CD4-positive, alpha-beta T cell treated with Interleukin-1 beta for 1 hour (primary cell): Measurements from ENCODE around the gene LARP1.
A peak's percentile ranks its signal among the peaks of the same experiment; 100 is the strongest.
"Not testable (repeated sequence)": the region's sequence is repeated elsewhere in the genome, so short reads cannot be mapped to it uniquely, and the experiment has no call there.

ENCODE experiments used
- DNase-seq, 2 donors: peaks; one replicate each; pipeline ENCODE4 v3.0.0-alpha.2; 2020 to 2022

Gene LARP1

GRCh38 chr5:154795235-154795596 lies 40.0 kb downstream of the LARP1 start:
- no peak for DNase-seq

DNA sequence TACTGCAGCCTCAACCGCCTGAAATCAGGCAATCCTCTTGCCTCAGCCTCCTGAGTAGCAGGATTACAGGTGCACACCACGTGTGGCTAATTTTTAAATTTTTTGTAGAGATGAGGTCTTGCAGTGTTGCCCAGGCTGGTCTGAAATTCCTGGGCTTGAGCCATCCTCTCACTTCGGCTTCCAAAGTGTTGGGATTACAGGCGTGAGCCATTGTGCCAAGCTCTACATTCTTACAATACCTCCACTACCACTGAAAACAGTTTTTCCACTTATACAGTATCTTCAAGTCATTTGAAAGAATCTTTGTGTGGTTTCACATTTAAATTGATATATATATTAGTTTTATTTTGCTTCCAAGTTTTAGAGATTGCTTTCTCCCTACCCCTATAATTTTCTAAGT lies 42.6 kb downstream of the LARP1 start:
- no peak for DNase-seq

GRCh38 chr5:154800582-154800981 lies 45.4 kb downstream of the LARP1 start:
- no peak for DNase-seq

DNA sequence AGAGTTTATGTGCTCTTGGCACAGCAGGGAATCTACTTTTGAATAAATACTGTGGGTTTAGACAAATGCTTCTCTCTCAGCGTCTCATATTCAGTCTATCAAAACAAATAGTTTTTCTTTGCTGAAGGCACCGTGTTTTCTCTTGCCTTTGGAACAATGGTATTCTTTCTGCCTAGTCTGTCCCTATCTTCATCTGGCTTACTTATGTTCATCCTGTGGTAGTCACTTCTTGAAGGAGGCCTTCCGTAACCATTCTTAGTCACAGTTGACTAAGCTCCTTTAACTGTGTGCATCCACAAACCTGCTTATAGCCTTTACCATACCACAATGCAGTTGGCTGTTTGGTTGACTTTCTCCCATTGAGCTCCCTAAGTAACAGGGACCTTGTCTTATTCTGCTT lies 45.9 kb downstream of the LARP1 start:
- DNase-seq: no peak

GRCh38 chr5:154802050-154802449 lies 46.9 kb downstream of the LARP1 start:
- no peak for DNase-seq

GRCh38 chr5:154806176-154806575 lies 51.0 kb downstream of the LARP1 start:
- no peak for DNase-seq

DNA sequence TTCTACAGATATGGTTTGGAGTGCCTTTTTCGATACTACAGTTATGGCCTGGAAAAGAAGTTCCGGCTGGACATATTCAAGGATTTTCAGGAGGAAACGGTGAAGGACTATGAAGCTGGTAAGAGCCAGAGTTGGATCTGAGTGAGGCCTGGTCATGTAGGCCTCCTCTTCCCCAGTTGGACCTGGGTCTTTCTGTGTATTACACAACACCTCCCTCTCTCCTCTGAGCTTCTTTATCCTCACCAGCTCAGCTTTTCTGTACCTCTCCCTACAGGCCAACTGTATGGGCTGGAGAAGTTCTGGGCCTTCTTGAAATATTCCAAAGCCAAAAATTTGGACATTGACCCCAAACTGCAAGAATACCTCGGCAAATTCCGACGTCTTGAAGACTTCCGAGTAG lies 56.1 kb downstream of the LARP1 start:
- DNase-seq: no peak

DNA sequence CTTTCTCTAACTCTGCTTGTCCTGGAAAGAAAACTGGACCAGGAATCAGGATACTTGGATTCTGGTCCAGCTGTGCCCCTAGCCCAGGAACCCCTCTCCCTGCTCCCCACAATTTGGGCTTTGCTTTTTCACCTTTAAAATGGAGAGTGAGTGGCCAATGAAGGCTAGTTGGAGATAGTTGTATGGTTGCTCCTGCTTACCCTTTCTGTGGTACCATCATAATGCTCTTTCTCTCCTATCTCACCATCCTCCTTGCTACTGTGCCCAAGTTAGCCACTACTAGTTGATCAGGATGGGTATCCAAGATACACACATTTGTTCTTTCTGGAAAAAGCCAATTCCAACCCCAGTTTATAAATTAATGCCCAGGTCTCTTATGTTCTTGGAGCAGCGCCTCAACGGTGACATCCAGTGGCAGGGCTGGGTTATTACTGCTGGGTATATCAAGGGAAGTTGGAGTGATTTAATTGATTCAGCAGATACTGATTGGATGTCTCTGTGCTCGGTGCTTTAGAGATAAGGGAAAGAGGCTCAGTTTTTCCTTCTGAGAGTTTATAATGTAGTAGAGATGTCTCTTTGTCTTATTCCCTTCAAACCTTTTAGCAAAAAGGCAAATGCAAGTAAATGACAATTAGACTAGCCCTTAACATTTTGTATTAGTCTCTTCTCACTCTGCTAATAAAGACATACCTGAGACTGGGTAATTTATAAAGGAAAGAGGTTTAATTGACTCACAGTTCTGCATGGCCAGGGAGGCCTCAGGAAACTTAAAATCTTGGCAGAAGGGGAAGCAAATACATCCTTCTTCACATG lies 56.7 kb downstream of the LARP1 start:
- peak; percentile 66 to 70 for DNase-seq

GRCh38 chr5:154813158-154813557 lies 58.0 kb downstream of the LARP1 start:
- DNase-seq: no peak

DNA sequence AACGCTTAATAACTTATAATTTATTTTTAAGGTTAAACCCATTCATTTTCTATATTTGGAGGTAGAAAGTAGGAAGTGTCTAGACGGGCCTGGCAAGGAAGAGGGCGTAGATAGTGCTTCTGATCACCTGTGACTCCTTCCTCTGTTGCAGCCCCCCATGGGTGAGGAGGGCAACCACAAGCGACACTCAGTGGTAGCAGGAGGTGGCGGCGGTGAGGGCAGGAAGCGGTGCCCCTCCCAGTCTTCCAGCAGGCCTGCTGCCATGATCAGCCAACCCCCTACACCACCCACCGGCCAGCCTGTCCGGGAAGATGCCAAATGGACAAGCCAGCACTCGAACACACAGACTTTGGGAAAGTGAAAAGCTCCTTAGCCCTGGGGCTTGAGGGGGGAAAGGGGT lies 58.6 kb downstream of the LARP1 start:
- peak; percentile 52 for DNase-seq

DNA sequence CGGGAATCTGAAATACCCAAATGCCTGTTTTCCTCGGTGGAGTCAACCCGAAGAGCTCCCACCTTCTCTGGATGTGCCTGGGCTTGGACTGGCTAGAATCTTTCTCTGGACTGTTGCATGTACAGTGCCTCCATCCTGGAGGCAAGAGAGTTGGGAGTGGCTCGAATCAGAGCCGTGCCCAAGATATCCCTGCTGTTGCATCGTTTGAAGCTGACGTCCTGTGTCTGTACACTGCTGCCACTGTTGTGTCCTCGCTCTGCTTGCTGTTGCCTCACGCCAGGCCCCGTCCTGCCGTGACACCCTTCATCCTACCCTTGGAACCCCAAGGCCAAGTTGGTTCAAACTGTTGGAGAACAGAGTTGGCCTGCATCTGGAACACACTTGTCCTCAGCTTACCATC lies 59.8 kb downstream of the LARP1 start:
- no peak for DNase-seq

GRCh38 chr5:154815684-154816247 lies 60.6 kb downstream of the LARP1 start:
- no peak for DNase-seq

DNA sequence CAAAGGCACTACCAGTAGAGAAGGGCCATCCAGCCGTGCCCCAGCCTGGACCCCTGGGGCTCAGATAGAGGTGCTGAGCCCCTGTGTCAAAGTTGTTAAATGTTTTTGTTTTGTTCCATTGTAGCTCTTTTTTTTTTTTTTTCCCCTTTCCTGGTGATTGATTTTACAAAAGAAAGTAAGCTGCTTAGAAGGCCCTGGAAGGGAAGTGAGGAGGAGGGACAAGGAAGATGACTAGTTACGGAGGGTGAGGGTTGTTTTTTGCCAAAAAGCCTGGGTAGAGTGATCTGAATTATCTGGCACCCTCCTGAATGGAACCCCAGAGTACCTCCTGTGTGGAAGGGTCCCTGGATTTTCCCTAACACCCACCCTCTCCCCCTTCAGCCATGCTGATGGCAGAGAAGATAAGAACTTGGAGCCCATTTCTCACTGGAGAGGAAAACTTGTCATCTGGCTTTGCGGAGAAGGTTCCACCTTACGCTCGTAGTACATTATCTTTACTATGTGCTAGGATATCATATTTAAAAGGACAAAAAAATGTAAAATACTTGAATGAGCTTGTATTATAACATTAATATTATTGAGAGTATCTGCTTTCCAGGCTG lies 61.8 kb downstream of the LARP1 start:
- no peak for DNase-seq

GRCh38 chr5:154817815-154818214 lies 62.6 kb downstream of the LARP1 start:
- DNase-seq: no peak

DNA sequence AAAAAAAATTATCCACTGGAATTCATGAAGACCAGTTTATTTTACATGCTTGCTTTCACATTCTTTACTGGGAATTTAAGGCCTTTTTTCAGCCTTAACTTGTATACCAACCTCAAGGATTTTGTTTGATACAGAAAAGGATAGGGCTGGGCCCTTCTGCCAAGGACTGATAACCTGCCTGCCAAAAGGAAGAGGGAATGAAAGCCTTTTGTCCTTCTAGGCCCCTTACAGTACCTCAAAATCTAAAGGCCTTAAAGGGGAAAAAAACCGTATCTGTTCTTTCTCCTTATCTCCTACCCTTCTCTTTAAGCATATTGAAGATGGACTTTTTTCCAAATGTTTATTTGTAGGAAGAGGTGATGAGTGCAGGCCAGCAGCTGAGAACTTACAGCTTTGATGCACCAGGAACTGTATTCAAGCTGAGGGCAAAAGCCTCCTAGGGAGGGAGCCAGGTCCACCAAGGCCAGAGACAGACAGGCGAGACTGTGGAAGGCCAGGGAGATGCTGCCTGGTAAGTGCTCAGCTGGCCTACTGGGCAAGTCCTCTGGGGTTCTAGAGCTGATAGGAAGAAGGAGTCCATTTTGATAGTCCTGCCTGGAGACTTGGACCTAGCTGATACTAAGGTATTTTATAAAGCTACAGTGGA lies 63.4 kb downstream of the LARP1 start:
- no peak for DNase-seq

- DNase-seq: no peak
These were observed 64.4 kb downstream of the LARP1 start for GRCh38 chr5:154819546-154819945.

DNA sequence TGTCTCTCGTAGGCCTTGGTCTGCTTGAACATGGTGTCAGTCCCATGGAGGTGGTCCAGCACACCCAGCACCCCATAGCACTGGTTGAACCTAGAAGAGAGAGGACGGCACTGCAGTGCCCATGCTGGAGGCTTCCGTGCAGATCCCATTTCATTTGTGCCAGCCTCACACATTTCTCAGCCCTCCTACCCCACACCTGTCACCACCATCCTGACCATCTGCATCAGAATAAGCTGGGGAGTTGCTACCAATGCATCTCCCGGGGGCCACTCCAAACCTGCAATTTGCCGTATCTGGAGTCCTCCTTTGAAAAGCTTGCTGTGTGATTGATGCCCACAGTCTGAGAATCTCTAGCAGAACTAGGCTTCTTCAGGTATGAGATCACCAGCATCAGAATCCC lies 65.2 kb downstream of the LARP1 start:
- DNase-seq: no peak

- not testable (repeated sequence) for DNase-seq
These were observed 67.7 kb downstream of the LARP1 start for GRCh38 chr5:154822896-154823295.

GRCh38 chr5:154823605-154824004 lies 68.4 kb downstream of the LARP1 start:
- DNase-seq: no peak

GRCh38 chr5:154824070-154824469 lies 68.9 kb downstream of the LARP1 start:
- no peak for DNase-seq

DNA sequence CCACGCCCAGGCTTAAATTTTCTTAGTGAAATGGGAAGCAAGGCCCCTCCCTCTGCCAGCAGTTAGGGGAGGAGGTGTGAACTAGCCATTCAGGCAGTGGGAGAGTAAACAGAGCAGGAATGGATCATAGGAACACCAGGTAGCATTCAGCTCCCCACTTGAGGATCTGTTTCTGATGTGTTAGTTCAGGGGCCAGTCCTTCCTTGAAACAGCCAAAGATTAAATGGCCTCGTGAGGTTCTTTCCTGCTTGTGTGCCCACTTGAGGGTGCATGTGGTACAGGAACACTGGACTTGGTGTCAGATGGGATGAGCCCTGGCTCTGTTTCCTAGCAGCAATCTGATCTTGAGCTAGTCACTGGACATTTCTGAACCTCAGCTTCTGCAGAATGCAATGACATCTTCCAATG lies 74.0 kb downstream of the LARP1 start:
- DNase-seq: no peak

- DNase-seq: peak in 1 of 2 donors; percentile 33
These were observed 74.5 kb downstream of the LARP1 start for GRCh38 chr5:154829589-154830218.

- no peak for DNase-seq
These were observed 75.0 kb downstream of the LARP1 start for GRCh38 chr5:154830219-154830595.
